Esophagus squamous epithelium (tissue), 5 donors: ENCODE results near the gene LRBA. TPM values are rescaled to one million over a fixed set of nuclear protein-coding genes. Genes with fewer than 3 reads are reported as not detected.
"Not testable (repeated sequence)": the region's sequence is repeated elsewhere in the genome, so short reads cannot be mapped to it uniquely, and the experiment has no call there.

Experiments
- DNase-seq: peaks from one replicate; lab custom pipeline; 2025; lab: John Stamatoyannopoulos, UW
- H3K27ac ChIP-seq, 4 donors: fragments of 200-600 bp; sonication (generic); one replicate each; pipeline ENCODE4 v1.5.1; 2016 to 2019; ENCODE audit warnings: mild to moderate bottlenecking in 1 of 4
- H3K27me3 ChIP-seq, 4 donors: fragments of 200-600 bp; sonication (generic); 1 replicate in 3 of 4; 2 replicates in 1 of 4; pipeline versions ENCODE4 v1.5.1 to v1.6.0; 2017 to 2021; ENCODE audit warnings: antibody characterized with exemption in 1 of 4
- H3K36me3 ChIP-seq, 3 donors: fragments of 200-600 bp; sonication (generic); one replicate each; pipeline ENCODE4 v1.5.1; 2016 to 2019
- H3K4me1 ChIP-seq, 3 donors: fragments of 200-600 bp; sonication (generic); one replicate each; pipeline ENCODE4 v1.5.1; 2017 to 2019
- H3K4me3 ChIP-seq, 4 donors: fragments of 200-600 bp; sonication (generic); 1 replicate in 3 of 4; 2 replicates in 1 of 4; pipeline ENCODE4 v1.5.1; 2016 to 2019; ENCODE audit warnings: mild to moderate bottlenecking in 2 of 4, moderate library complexity in 1 of 4
- H3K9me3 ChIP-seq, 3 donors: fragments of 200-600 bp; sonication (generic); one replicate each; pipeline ENCODE4 v1.5.1; 2016 to 2019
- POLR2A ChIP-seq, 4 donors: fragments of 450-650 bp; IDR thresholded peaks; one replicate each; pipeline ENCODE4 v1.6.1; 2017; ENCODE audit warnings: antibody characterized with exemption in 4 of 4, mild to moderate bottlenecking in 4 of 4, moderate library complexity in 3 of 4
- WGBS, 2 donors: methylation state at CpG; one replicate each; pipeline ENCODE4 v1.1.5; 2018; 5-methylcytosine and 5-hydroxymethylcytosine counted together
- intact Hi-C: fragments of 100-400 bp; cut with DNase I; formaldehyde crosslinking; loops from one replicate; pipeline ENCODE4 v1.15.0; 2022
- total RNA-seq, 4 donors: library from RNA; depleted of rRNA; stranded (reverse); fragments of >200 nt; gene quantifications; one replicate each; pipeline ENCODE4 v1.1.0, GENCODE V29; 2016
- TF ChIP-seq, protein P1 (sequence below), 6 experiments: fragments of 450-650 bp in 4 of 6; fragments of 200-600 bp in 2 of 6; sonication (generic) in 2 of 6; IDR thresholded peaks; one replicate each; pipeline ENCODE4 v1.5.1; 2016 to 2019; ENCODE audit warnings: antibody characterized with exemption in 6 of 6, mild to moderate bottlenecking in 4 of 6, moderate library complexity in 4 of 6
- donor health status: DM: yes; HTN: yes; CAD: no.

Gene LRBA
- total RNA-seq, 4 donors from 2014 or later, result 54.7 to 91.8 (median 66.2) TPM

DNA sequence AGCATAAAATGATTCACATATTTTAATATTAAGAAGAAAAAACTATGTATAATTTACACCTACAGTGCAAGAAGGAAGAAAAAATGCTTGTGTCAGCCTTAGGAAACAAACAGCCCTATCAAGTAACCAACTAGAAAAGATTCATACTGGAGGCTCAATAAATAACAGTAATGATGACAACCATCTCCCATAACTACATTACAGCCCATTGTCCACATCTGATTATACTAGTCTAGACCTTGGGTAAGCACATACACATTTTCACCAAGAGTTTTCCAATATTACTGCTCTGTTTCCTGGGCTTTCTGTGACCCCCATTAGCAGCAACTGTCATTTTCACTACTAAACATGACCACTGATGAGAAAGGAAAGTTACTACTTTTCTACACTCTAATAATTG, 263.4 kb downstream of the LRBA start:
- intact Hi-C loops, result no loop called here
- TF ChIP-seq, protein P1, sequence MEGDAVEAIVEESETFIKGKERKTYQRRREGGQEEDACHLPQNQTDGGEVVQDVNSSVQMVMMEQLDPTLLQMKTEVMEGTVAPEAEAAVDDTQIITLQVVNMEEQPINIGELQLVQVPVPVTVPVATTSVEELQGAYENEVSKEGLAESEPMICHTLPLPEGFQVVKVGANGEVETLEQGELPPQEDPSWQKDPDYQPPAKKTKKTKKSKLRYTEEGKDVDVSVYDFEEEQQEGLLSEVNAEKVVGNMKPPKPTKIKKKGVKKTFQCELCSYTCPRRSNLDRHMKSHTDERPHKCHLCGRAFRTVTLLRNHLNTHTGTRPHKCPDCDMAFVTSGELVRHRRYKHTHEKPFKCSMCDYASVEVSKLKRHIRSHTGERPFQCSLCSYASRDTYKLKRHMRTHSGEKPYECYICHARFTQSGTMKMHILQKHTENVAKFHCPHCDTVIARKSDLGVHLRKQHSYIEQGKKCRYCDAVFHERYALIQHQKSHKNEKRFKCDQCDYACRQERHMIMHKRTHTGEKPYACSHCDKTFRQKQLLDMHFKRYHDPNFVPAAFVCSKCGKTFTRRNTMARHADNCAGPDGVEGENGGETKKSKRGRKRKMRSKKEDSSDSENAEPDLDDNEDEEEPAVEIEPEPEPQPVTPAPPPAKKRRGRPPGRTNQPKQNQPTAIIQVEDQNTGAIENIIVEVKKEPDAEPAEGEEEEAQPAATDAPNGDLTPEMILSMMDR (IDR thresholded peaks at IDR 0.05), result no peak
- TF ChIP-seq POLR2A (IDR thresholded peaks at IDR 0.05), result no peak
- H3K4me3 ChIP-seq, result no peak overlapping the region
- no peaks in the 10 kb centered on the region for H3K27me3 ChIP-seq
- H3K36me3 ChIP-seq, result no peaks in the 10 kb centered on the region
- no peaks in the 10 kb centered on the region for H3K4me1 ChIP-seq
- H3K9me3 ChIP-seq, result no peaks in the 10 kb centered on the region
- H3K27ac ChIP-seq, result no peak overlapping the region
- no peak for DNase-seq

DNA sequence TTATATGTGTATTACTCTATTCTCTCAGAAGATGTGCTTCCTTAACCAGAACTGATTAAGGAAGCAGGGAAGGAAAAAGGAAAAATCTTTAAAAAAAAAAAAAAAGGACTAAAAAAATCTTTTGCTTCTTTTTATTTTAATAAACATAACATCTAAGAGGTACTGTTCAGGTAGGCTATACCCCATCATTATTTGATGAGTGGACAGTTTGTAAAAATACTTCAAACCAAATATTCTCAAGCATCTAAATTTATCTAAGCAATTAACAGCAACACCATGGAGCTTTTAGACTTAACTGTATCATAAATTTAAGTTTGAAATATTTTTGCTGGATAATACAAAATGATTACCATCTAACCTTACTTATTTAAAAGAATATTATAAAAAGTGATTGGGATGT, 264.3 kb downstream of the LRBA start:
- no peaks in the 10 kb centered on the region for H3K4me1 ChIP-seq
- intact Hi-C loops, result no loop called here
- H3K27ac ChIP-seq, result no peak overlapping the region
- no peaks in the 10 kb centered on the region for H3K36me3 ChIP-seq
- H3K27me3 ChIP-seq, result no peaks in the 10 kb centered on the region
- no peak for TF ChIP-seq POLR2A (IDR thresholded peaks at IDR 0.05)
- TF ChIP-seq, protein P1 (IDR thresholded peaks at IDR 0.05), result no peak
- no peaks in the 10 kb centered on the region for H3K9me3 ChIP-seq
- no peak overlapping the region for H3K4me3 ChIP-seq
- DNase-seq, result no peak

DNA sequence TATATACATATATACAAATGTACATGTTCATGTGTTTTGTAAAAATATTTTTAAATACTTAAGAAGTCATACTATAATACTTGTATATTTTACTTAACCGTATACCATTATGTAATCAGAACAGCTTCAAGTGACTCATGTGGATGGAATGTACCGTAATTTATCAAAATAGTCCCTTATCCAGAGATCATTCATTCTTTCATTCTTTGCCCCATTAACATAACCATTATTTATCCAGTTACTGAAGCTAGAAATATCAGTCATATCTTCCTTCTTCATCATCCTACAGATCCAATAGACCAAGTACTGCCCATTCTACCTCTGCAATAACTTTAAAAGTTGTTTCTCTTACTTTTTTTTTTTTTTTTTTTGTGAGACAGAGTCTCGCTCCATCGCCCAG, 268.9 kb downstream of the LRBA start:
- H3K36me3 ChIP-seq, result no peaks in the 10 kb centered on the region
- no peak for DNase-seq
- H3K9me3 ChIP-seq, result no peaks in the 10 kb centered on the region
- TF ChIP-seq POLR2A (IDR thresholded peaks at IDR 0.05), result no peak
- TF ChIP-seq, protein P1 (IDR thresholded peaks at IDR 0.05), result no peak
- WGBS, 2 donors, result 77 to 86% methylated on average over 4 of the region's 4 CpGs
- H3K4me1 ChIP-seq, result peaks cover 0 to 12% (median 0%) of the 10 kb centered on the region in 3 donors
- no peaks in the 10 kb centered on the region for H3K27me3 ChIP-seq
- H3K4me3 ChIP-seq, result no peak overlapping the region
- intact Hi-C loops, result no loop called here
- no peak overlapping the region for H3K27ac ChIP-seq

DNA sequence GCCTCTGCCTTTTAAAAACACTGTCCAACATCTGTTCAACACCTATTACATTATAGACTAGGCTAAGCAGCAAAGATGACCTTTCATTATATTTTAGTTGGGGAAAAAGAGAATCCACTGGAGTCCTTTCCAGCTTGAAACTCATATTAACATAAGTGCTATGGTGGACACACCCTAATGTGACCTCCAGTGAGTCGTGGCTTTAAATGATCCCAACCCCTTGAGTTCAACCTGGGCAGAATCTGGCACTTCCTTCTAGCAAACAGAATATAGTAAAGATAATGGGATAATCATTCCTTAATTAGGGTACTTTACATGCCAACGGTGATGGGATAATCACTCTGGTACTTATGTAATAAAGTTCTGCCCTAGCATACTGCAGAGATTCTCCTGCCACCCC, 270.5 kb downstream of the LRBA start:
- TF ChIP-seq, protein P1 (IDR thresholded peaks at IDR 0.05), result no peak
- no peak for TF ChIP-seq POLR2A (IDR thresholded peaks at IDR 0.05)

DNA sequence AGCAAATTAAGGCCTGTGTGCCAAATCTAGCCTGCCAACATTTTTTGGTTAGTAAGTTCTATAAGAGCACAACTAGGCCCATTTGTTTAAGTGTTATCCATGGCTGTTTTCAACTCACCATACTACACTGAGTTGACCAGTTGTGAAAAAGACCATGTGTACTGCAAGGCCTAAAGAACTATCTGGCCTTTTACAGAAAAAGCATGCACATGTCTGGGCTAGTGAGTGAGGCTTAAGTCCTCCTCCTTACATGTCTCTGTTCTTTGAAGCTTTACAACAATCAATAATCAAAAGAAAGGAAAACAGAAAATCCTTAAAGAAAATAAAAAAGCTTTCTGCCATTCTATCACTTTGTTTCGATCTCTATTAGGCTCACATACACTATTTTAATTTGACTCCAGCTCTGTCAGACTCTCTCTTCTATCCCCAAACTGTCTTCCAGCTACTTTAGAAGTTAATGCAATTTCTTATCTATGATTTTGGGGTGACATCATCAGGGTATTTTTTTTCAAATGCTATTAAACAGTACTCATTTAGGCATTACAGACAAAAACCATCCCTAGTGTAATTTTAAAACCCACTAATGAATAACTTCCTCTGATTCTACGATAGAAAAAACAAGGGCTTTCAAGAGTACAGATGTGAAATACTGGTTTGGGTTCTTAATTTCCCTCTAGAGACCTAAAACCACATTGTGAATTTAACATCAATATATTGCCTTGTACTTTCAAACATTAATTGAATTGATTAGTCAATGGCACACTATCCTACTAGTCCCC, 271.3 kb downstream of the LRBA start:
- 46 to 48% methylated on average over 2 of the region's 2 CpGs for WGBS, 2 donors
- H3K27ac ChIP-seq, result no peak overlapping the region
- DNase-seq, result no peak
- H3K27me3 ChIP-seq, result no peaks in the 10 kb centered on the region
- intact Hi-C loops, result no loop called here
- no peaks in the 10 kb centered on the region for H3K9me3 ChIP-seq
- TF ChIP-seq, protein P1 (IDR thresholded peaks at IDR 0.05), result no peak
- no peak for TF ChIP-seq POLR2A (IDR thresholded peaks at IDR 0.05)
- H3K4me1 ChIP-seq, result peaks cover 0 to 12% (median 0%) of the 10 kb centered on the region in 3 donors
- no peak overlapping the region for H3K4me3 ChIP-seq
- H3K36me3 ChIP-seq, result no peaks in the 10 kb centered on the region

More for the DNA sequence above, 270.5 kb downstream of the LRBA start:
- no peak overlapping the region for H3K4me3 ChIP-seq
- H3K27ac ChIP-seq, result no peak overlapping the region
- no peaks in the 10 kb centered on the region for H3K27me3 ChIP-seq
- no peaks in the 10 kb centered on the region for H3K9me3 ChIP-seq
- no peaks in the 10 kb centered on the region for H3K36me3 ChIP-seq
- intact Hi-C loops, result no loop called here
- DNase-seq, result no peak
- 69 to 73% methylated on average over 2 of the region's 2 CpGs for WGBS, 2 donors
- peaks cover 0 to 12% (median 0%) of the 10 kb centered on the region in 3 donors for H3K4me1 ChIP-seq

DNA sequence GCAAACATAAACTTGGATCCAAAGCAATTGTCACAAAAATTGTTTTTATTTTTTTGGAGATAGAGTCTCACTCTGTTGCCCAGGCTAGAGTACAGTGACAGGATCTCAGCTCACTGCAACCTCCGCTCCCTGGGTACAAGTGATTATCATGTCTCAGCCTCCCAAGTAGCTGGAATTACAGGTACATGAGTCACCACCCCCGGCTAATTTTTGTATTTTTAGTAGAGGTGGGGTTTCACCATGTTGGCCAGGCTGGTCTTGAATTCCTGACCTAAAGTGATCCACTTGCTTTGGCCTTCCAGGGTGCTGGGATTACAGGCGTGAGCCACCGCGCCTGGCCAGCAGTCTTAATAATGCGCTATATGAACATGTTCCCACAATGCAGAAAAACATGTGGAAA, 272.2 kb downstream of the LRBA start:
- H3K27me3 ChIP-seq, intact Hi-C loops, DNase-seq, H3K27ac ChIP-seq, H3K36me3 ChIP-seq, H3K9me3 ChIP-seq, H3K4me3 ChIP-seq: not testable (repeated sequence)
- peaks cover 0 to 12% (median 0%) of the 10 kb centered on the region in 3 donors for H3K4me1 ChIP-seq
- WGBS, 2 donors, result 73 to 74% methylated on average over 6 of the region's 6 CpGs
